NCI-H1048 (cell line): ENCODE data around the gene SPATS2L.
A peak's percentile ranks its signal among the peaks of the same experiment; 100 is the strongest.

ENCODE experiments used
- DNase-seq: peaks from one replicate; lab custom pipeline; 2025; lab: John Stamatoyannopoulos, UW

The SPATS2L gene, protein sequence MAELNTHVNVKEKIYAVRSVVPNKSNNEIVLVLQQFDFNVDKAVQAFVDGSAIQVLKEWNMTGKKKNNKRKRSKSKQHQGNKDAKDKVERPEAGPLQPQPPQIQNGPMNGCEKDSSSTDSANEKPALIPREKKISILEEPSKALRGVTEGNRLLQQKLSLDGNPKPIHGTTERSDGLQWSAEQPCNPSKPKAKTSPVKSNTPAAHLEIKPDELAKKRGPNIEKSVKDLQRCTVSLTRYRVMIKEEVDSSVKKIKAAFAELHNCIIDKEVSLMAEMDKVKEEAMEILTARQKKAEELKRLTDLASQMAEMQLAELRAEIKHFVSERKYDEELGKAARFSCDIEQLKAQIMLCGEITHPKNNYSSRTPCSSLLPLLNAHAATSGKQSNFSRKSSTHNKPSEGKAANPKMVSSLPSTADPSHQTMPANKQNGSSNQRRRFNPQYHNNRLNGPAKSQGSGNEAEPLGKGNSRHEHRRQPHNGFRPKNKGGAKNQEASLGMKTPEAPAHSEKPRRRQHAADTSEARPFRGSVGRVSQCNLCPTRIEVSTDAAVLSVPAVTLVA

GRCh38 chr2:200306196-200306930 lies at the start of gene SPATS2L:
SPATS2L (plus strand) TSS chr2:200306693; CDS start chr2:200389245, 82,552 bp downstream.
- peak; percentile 21 for DNase-seq

- DNase-seq: no peak
Observed at GRCh38 chr2:200257570-200257969, 48.9 kb upstream of the SPATS2L start.

GRCh38 chr2:200258081-200258480 lies 48.4 kb upstream of the SPATS2L start:
- DNase-seq: no peak

DNA sequence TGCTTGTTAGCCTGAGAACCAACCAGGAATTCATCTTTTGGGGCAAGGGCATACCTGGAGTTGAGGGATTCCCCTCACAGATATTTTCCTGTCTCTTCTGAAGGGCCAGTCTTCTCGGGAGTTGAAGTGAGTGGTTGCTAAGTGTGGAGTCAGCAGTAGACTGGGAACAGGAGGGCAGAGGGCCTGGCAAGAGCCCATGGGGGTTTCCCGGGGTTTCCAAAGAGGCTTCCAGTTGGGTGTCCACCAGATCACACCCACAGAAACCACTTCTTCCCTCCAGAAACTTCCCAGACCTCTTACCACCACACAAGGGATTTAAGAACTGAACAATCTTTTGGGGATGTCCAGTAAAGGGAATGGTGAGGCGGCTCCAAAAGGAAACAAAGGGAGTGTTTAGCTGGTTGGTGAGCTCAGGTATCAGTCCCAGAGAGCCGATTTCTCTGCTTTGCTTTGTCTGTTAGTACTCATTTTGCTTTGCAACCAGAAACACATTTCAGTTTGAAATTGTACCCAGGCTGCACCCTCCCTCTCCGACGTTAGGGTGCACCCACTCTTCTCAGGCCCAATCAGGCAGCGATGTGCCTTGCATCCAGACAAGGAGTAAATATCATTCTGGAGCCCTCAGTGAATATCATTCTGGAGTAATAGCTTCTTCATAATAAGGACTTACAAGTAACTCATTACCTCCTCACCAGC lies 47.5 kb upstream of the SPATS2L start:
- no peak for DNase-seq

DNA sequence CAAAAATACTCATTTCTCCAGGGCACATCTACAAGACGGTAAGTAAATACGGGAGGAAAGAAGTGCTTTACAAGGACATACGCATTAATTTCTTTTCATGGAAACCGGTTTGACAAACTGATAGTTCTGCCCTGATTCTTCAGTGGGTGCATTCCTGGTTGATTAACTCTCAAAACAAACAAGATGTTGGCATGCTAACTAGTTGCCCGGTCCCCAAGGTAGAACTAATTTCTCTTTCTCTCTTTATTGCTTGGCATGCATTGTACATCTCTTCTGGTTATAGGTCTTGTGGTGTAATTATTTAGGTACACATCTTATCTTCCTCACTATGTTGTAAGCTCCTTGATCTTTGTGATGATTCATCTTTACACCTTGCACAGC lies 46.9 kb upstream of the SPATS2L start:
- no peak for DNase-seq

DNA sequence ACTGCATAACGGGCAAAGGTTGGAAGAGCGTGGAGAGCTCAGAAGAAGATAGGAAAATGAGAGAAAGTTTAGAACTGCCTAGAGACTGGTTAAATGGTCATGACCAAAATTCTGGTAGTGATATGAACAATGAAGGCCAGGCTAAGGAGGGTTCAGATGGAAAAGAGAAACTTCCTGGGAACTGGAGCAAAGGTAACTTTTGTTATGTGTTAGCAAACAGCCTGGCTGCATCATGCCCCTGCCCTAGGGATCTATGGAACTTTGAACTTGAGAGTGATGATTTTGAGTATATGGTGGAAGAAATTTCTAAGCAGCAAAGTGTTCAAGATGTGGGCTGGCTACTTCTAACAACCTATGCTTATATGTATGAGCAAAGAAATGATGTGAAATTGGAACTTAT lies 44.4 kb upstream of the SPATS2L start:
- DNase-seq: no peak

DNA sequence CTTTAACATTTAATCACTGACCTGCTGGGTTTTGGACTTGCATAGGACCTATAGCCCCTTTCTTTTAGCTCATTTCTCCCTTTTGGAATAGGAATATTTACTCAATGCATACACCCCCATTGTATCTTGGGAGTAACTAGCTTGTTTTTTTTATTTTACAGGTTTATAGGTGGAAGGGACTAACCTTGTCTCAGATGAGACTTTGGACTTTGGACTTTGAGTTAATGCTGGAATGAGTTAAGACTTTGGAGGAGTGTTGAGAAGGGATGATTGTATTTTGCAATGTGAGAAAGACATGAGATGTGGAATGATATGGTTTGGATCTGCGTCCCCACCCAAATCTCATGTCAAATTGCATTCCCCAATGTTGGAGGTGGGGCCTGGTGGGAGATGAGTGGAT lies 43.2 kb upstream of the SPATS2L start:
- DNase-seq: no peak

GRCh38 chr2:200264631-200265030 lies 41.9 kb upstream of the SPATS2L start:
- DNase-seq: no peak

GRCh38 chr2:200266406-200266805 lies 40.1 kb upstream of the SPATS2L start:
- no peak for DNase-seq

GRCh38 chr2:200267350-200267749 lies 39.1 kb upstream of the SPATS2L start:
- DNase-seq: no peak

DNA sequence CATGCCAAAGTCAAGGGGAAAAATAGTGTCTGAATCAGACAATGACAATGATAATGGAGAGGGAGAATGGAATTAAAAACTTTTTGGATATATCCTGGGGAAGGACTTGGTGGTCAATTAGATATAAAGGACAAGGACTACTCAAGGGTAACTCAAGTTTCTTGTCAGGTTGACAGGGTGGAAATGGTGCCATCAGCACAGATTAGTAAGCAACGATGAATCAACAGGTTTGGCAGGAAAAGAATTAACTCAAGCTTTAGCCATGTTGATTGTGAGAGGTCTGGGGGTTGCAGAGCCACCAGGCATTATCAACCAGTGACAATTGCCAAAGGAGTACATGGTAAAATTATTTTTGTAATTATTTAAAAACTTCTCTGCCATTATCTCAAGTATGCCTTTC lies 35.8 kb upstream of the SPATS2L start:
- DNase-seq: no peak

- no peak for DNase-seq
Observed at GRCh38 chr2:200272320-200272719, 34.2 kb upstream of the SPATS2L start.

DNA sequence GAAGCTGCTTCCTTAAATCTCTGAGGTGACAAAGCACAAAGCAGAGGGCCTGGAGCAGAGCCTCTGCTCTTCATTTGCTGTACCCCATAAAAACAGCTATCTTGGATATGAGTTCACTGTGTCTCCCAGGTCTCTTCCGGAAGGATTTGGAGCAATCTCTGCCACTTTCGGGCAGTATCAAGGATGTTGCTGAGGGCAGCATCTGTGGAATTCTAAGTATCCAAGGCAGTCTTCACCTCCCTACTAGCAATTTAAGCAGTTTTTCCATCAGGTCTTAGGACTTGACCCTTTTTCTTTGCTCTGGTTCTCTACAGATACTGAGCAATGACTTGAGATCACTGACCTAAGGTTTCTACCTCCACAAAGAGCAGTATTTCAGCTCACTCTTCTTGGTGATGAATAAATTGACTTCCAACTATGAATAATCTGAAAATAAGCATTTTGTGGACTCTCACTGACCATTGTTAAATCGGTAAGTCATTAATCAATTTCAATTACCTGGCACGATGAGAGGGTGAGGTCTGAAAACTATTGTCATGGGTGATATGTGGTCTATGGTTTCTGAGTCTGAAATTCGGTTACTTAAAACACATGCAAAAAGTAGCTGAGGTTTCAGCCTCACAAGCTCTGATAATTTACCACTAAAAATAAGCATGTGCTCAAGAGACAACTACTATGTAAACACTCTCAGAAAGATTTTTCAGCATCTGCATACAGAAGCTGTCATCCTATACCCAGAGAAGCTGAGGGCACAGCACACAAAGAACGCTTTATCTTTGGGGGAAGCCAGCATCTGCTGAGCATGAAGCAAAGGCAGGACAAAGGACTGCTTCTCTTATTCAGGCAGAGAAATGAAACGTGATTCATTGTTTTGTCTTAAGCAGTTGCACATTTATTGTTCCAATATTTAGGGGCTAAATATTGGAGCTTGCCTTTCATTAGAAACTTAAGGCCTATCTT lies 32.1 kb upstream of the SPATS2L start:
- DNase-seq: no peak

DNA sequence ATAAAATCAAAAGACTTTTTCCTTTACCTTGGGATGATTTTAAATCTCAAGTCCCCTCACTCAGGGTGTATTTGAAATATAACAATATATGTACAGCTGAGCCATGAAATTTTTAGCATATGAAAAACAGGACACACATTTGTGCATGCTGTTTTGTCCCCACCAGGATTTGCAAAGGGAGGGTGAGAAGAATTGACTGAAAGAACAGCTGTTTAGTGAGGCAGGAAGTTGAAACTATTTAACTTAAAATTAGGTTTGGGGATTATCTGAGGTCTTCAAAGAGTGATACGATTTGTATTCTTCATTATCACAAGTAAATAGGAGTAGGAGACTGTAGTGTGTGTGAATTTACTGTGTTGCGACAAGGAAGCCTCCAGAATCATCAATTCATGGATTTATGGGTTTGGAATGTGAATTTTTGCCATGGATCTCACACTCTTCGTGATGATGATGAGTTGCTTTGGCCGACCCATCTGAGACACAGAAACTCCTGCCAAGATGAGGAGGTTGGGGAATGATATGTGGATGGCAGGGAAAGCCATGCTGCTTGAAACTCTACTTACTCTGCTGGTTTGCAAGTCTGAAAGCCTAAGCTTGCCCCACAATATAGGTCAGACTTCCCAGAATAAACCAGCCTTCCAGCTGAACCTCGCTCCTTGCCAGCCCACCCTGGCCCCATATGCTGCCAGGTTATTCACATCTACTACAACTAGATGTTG lies 31.0 kb upstream of the SPATS2L start:
- no peak for DNase-seq

GRCh38 chr2:200276472-200276871 lies 30.0 kb upstream of the SPATS2L start:
- DNase-seq: no peak

- DNase-seq: no peak
Observed at GRCh38 chr2:200278694-200279316, 27.7 kb upstream of the SPATS2L start.

- DNase-seq: no peak
Observed at GRCh38 chr2:200279857-200280256, 26.6 kb upstream of the SPATS2L start.

DNA sequence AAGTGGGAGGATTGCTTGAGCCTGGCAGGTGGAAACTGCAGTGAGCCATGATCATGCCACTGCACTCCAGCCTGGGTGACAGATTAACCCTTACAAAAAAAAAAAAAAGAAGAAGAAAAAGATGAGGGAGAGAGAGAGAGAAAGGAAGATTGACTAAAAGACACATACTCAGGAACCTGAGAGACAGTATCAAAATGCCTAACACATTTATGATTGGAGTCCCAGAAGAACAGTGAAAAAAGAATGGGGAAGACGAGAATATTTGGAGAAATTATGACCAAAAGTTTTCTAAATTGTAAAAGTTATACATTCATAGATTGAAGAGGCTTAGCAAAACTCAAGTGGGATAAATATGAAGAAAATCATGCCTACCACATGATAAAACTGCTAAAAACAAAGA lies 19.9 kb upstream of the SPATS2L start:
- DNase-seq: no peak

GRCh38 chr2:200288670-200289429 lies 17.6 kb upstream of the SPATS2L start:
- DNase-seq: no peak
